Measurements from ENCODE around the gene MAG. TPM values are rescaled to one million over a fixed set of nuclear protein-coding genes. Genes with fewer than 3 reads are reported as not detected.

The MAG gene
- total RNA-seq, 2 experiments from 2014 or later, result 0.20 to 0.29 TPM

- no peak for DNase-seq
- H3K36me3 Mint-ChIP-seq, result no peaks in the 10 kb centered on the region
- no peaks in the 10 kb centered on the region for H3K9me3 Mint-ChIP-seq
- no peaks in the 10 kb centered on the region for H3K4me1 Mint-ChIP-seq
- H3K27ac Mint-ChIP-seq, result no peak overlapping the region
- H3K27me3 Mint-ChIP-seq, result no peaks in the 10 kb centered on the region
- no peak overlapping the region for H3K4me3 Mint-ChIP-seq
These were observed 6.6 kb downstream of the MAG start for GRCh38 chr19:35298561-35298972.

GRCh38 chr19:35299523-35300338, 7.8 kb downstream of the MAG start:
- H3K27me3 Mint-ChIP-seq, result no peaks in the 10 kb centered on the region
- no peaks in the 10 kb centered on the region for H3K9me3 Mint-ChIP-seq
- peak; percentile 24 for DNase-seq
- no peaks in the 10 kb centered on the region for H3K4me1 Mint-ChIP-seq
- no peak overlapping the region for H3K27ac Mint-ChIP-seq
- no peak overlapping the region for H3K4me3 Mint-ChIP-seq
- no peaks in the 10 kb centered on the region for H3K36me3 Mint-ChIP-seq

GRCh38 chr19:35300339-35300649, 8.3 kb downstream of the MAG start:
- DNase-seq, result no peak
- Mint-ChIP-seq H3K36me3 (no peaks in the 10 kb centered on the region), H3K4me3 (no peak overlapping the region), H3K9me3 (no peaks in the 10 kb centered on the region), H3K4me1 (no peaks in the 10 kb centered on the region), H3K27ac (no peak overlapping the region), H3K27me3 (no peaks in the 10 kb centered on the region)

DNA sequence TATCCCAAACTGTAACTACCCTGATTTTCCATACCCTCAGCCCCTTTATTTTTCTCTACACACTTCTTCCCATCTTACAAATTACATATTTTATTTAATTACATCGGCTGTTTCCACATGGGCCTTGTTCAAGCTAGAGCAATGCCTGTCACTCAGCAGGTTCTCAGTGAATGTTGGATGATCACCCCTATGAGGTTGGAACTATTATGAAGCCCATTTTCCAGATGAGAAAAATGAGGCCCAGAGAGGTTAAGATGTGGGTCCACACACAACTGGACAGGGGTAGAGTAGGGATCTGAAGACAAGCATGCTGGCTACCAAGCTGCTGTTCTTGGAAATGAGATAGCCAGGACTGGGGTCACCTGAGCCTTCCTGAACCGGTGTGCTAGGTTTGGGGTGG, 10.0 kb downstream of the MAG start:
- Mint-ChIP-seq H3K9me3 (no peaks in the 10 kb centered on the region), H3K4me1 (no peaks in the 10 kb centered on the region)

DNA sequence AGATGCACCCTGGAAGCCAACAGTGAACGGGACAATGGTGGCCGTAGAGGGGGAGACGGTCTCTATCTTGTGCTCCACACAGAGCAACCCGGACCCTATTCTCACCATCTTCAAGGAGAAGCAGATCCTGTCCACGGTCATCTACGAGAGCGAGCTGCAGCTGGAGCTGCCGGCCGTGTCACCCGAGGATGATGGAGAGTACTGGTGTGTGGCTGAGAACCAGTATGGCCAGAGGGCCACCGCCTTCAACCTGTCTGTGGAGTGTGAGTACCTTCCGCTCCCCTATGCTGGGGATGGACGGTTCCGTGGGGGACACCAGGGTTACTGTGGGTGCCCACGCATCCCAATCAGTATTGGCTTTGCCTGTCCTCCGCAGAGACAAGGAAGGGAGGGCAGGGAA, 10.5 kb downstream of the MAG start:
- no peaks in the 10 kb centered on the region for H3K27me3 Mint-ChIP-seq
- no peak overlapping the region for H3K27ac Mint-ChIP-seq
- no peaks in the 10 kb centered on the region for H3K36me3 Mint-ChIP-seq
- DNase-seq, result no peak
- no peak overlapping the region for H3K4me3 Mint-ChIP-seq
- H3K4me1 Mint-ChIP-seq, result no peaks in the 10 kb centered on the region
- H3K9me3 Mint-ChIP-seq, result no peaks in the 10 kb centered on the region

More for the DNA sequence above, 10.0 kb downstream of the MAG start:
- no peaks in the 10 kb centered on the region for H3K36me3 Mint-ChIP-seq
- no peaks in the 10 kb centered on the region for H3K27me3 Mint-ChIP-seq
- H3K4me3 Mint-ChIP-seq, result no peak overlapping the region
- H3K27ac Mint-ChIP-seq, result no peak overlapping the region
- no peak for DNase-seq

- H3K27ac Mint-ChIP-seq, result no peak overlapping the region
- H3K4me3 Mint-ChIP-seq, result no peak overlapping the region
- H3K4me1 Mint-ChIP-seq, result no peaks in the 10 kb centered on the region
- H3K36me3 Mint-ChIP-seq, result no peaks in the 10 kb centered on the region
- no peaks in the 10 kb centered on the region for H3K27me3 Mint-ChIP-seq
- no peaks in the 10 kb centered on the region for H3K9me3 Mint-ChIP-seq
- DNase-seq, result no peak
These were observed 11.5 kb downstream of the MAG start for GRCh38 chr19:35303357-35303915.

- H3K9me3 Mint-ChIP-seq, result no peaks in the 10 kb centered on the region
- H3K27me3 Mint-ChIP-seq, result no peaks in the 10 kb centered on the region
- H3K4me1 Mint-ChIP-seq, result no peaks in the 10 kb centered on the region
- no peak overlapping the region for H3K4me3 Mint-ChIP-seq
- DNase-seq, result no peak
- H3K36me3 Mint-ChIP-seq, result no peaks in the 10 kb centered on the region
- H3K27ac Mint-ChIP-seq, result no peak overlapping the region
These were observed 12.1 kb downstream of the MAG start for GRCh38 chr19:35304036-35304435.

DNA sequence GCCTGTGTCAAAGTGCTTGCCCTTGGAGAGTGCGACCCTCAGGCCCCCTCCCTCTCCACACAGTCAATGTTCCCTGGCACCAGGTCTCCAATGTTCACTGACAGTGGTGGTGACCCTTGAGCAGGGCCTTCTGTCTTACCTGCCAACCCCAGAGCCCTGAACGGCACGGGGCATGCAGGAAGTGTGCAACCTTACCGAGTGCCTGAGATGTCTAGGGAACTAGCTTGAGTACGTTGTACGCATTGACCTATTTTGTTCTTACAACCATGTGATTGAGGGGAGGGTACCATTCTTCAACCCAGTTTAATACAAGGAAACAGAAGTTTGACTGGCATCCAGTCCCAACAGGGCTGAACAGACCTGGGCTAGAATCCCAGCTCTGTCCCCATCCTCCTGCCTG, 13.2 kb downstream of the MAG start:
- no peak for DNase-seq
- Mint-ChIP-seq H3K4me1 (peaks cover under 1% of the 10 kb centered on the region), H3K27me3 (no peaks in the 10 kb centered on the region), H3K4me3 (no peak overlapping the region), H3K27ac (no peak overlapping the region), H3K9me3 (no peaks in the 10 kb centered on the region), H3K36me3 (no peaks in the 10 kb centered on the region)

DNA sequence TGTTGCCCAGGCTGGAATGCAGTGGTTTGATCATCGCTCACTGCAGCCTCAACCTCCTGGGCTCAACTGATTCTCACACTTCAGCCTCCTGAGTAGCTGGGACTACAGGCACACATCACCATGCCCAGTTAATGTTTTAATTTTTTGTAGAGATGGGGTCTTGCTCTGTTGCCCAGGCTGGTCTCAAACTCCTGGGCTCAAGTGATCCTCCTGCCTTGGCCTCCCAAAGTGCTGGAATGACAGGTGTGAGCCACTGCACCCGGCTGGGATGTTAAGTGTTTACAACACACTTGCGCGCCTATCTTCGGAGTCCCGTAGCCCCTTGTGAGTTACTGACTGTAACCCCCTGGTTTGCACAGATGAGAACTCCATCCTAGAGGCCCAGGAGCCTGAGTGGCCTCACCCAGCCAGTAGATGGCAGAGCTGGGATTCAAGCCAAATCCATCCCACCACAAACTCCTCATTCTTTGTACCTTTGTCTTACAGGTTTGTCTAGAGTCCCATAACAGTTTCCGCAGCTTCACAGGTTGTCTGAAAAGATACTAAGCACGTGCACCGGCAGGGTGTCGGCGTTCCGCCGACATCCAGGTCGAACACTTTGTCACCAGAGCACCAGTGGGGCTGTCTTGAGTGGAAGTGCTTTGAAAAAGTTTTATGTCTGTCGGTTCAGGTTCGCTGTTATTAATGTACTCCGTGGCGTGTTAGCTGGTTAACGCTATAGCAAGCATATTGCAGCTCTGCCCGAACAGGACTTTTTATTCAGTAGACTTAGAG, 14.7 kb downstream of the MAG start:
- Mint-ChIP-seq H3K36me3 (no peaks in the 10 kb centered on the region), H3K9me3 (no peaks in the 10 kb centered on the region), H3K27me3 (no peaks in the 10 kb centered on the region), H3K27ac (no peak overlapping the region), H3K4me3 (no peak overlapping the region), H3K4me1 (peaks cover 5% of the 10 kb centered on the region)
- DNase-seq, result no peak

- H3K27me3 Mint-ChIP-seq, result no peaks in the 10 kb centered on the region
- no peak for DNase-seq
- peaks cover 5% of the 10 kb centered on the region for H3K4me1 Mint-ChIP-seq
- H3K36me3 Mint-ChIP-seq, result no peaks in the 10 kb centered on the region
- no peak overlapping the region for H3K4me3 Mint-ChIP-seq
- no peak overlapping the region for H3K27ac Mint-ChIP-seq
- H3K9me3 Mint-ChIP-seq, result no peaks in the 10 kb centered on the region
These were observed 16.0 kb downstream of the MAG start for GRCh38 chr19:35307931-35308330.

DNA sequence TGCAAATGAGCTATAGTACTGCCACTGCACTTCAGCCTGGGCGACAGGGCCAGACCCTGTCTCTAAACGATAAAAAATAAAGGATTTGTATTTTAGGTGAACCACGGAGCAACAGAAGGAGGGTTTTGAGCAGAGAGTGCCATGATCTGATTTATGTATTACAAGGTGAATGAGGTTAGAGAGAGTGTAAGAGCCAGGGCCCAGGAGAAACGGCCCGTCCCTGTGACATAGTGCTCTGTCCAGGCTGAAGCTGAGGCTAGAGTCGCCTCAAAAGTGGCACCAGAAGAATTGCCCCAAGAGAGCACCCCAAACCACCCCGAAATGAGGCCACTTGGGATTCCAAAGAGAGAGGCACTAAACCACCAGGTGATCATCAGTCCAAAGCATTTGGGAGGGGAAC, 16.9 kb downstream of the MAG start:
- H3K4me1 Mint-ChIP-seq, result peaks cover 5% of the 10 kb centered on the region
- no peaks in the 10 kb centered on the region for H3K27me3 Mint-ChIP-seq
- no peaks in the 10 kb centered on the region for H3K9me3 Mint-ChIP-seq
- no peak overlapping the region for H3K4me3 Mint-ChIP-seq
- H3K27ac Mint-ChIP-seq, result no peak overlapping the region
- DNase-seq, result no peak
- no peaks in the 10 kb centered on the region for H3K36me3 Mint-ChIP-seq

GRCh38 chr19:35309481-35310279, 17.7 kb downstream of the MAG start:
- H3K36me3 Mint-ChIP-seq, result no peaks in the 10 kb centered on the region
- H3K4me3 Mint-ChIP-seq, result no peak overlapping the region
- peaks cover 5% of the 10 kb centered on the region for H3K4me1 Mint-ChIP-seq
- H3K27ac Mint-ChIP-seq, result no peak overlapping the region
- H3K9me3 Mint-ChIP-seq, result no peaks in the 10 kb centered on the region
- DNase-seq, result no peak
- H3K27me3 Mint-ChIP-seq, result peaks cover 5% of the 10 kb centered on the region

- Mint-ChIP-seq H3K4me3 (no peak overlapping the region), H3K36me3 (no peaks in the 10 kb centered on the region), H3K27ac (no peak overlapping the region), H3K9me3 (no peaks in the 10 kb centered on the region), H3K27me3 (peaks cover 7% of the 10 kb centered on the region), H3K4me1 (peaks cover 5% of the 10 kb centered on the region)
- no peak for DNase-seq
These were observed 18.4 kb downstream of the MAG start for GRCh38 chr19:35310331-35310730.

- Mint-ChIP-seq H3K4me3 (no peak overlapping the region), H3K9me3 (no peaks in the 10 kb centered on the region), H3K36me3 (no peaks in the 10 kb centered on the region), H3K4me1 (peaks cover 5% of the 10 kb centered on the region), H3K27me3 (peaks cover 7% of the 10 kb centered on the region), H3K27ac (no peak overlapping the region)
- no peak for DNase-seq
These were observed 19.0 kb downstream of the MAG start for GRCh38 chr19:35310811-35311465.

All from activated naive CD8-positive, alpha-beta T cell treated with anti-CD3 and anti-CD28 coated beads for 36 hours (primary cell).